ENCODE results near the gene SDR9C7.
"Not testable (repeated sequence)": the region's sequence is repeated elsewhere in the genome, so short reads cannot be mapped to it uniquely, and the experiment has no call there.

The SDR9C7 gene

DNA sequence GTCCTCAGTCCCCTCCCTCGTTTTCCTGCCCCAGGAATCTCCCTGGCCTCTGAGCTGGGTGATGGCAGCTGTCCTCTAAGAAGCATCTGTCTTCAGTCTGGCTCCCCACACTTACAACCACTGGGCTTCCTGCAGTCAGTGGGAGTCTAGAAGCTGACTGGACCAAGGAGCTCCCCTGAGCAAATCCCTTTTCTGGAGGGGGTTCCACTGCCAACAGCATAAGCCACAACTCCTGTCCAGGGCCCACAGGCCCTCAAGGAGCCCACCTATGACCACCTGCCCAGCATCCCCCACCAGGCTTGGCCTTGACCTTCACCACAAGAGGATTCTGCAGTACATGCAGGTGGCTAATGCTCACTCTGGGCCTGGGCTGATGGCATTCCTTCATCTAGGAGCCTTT is 19.1 kb upstream of the SDR9C7 start:
- DNase-seq (ENCODE audit: low spot score) = no peak

DNA sequence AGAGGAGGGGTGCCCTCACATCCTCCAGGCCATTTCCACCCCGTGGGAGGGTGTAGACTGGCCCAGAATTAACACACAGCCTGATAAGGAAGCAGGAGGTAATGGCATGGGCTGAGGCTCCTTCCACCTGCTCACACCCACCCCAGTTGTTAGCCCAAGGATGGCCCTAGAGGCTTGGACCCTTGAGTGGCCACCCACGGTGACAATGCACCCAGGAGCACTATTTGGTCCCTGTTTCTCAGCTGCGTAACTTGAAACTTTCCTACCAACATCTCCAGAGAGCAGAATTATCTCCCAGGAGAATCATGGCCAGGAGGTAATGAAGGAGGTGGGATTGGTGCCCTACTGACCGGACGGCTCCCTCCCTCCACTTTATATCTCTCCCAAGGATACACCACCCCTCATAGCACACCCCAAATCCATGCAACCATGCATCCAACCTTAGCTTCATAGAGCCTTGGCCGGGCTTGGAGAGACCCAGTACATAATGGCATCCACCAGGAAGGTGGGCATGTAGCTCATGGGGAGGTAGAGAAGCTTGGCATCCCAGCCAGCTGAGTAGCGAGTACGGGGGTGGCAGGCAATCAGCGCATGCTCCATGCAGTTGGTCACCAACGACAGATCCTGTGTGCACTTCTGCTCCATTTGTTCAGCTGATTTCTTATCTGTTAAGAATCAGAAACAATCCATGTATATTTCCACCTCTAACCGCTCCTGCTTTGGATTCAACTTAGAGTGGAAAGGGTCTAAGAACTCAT is 17.6 kb upstream of the SDR9C7 start:
- no peak for DNase-seq (ENCODE audit: low spot score)

GRCh38 chr12:56948881-56949280 is 14.7 kb upstream of the SDR9C7 start:
- no peak for DNase-seq (ENCODE audit: low spot score)

GRCh38 chr12:56948457-56948777 is 14.2 kb upstream of the SDR9C7 start:
- no peak for DNase-seq (ENCODE audit: low spot score)

DNA sequence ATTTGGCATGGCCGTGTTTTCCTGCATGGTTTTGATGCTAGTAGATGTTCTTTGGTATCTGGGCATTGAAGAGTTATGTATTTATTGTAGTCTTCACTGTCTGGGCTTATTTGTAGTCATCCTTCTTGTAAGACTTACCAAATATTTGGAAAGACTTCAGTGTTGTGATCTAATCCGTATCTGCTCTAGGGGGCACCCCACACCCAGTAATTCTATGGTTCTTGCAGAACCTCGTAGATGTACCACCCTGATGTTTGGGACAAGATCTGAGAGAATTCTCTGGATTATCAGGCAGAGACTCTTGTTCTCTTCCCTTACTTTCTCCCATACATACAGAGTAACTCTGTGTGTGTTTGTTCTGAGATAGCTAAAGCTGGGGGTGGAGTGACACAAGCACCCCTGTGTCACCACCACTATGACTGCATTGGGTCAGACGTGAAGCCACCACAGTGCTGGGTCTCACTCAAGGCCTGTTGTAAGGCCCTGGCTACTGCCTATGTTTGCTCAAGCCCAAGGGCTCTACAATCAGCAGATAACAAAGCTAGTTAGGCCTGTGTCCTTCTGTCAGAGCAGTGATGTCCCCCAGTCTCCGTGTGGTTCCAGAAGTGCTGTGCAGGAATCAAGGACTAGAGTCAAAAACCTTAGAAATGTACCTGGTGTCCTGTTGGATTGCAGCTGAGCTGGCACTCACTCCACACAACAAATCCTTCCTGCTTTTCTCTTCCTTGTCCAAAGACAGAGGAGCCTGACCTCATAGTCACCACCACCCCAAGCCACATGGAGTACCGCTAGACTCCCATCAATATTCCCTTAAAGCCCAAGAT is 13.6 kb upstream of the SDR9C7 start:
- no peak for DNase-seq (ENCODE audit: low spot score)

DNA sequence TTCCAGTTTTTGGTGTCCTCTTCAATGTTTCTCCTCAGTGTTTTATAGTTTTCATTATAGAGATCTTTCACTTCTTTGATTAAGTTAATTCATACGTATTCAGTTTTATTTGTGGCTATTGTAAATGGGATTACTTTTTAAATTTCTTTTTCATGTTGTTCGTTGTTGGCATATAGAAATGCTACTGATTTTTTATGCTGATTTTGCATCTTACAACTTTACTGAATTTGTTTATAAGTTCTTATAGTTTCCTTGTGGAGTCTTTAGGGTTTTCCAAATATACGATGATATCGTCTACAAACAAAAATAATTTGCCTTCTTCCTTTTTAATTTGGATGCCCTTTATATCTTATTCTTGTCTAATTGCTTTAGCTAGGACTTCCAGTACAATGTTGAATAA is 9.7 kb upstream of the SDR9C7 start:
- no peak for DNase-seq (ENCODE audit: low spot score)

DNA sequence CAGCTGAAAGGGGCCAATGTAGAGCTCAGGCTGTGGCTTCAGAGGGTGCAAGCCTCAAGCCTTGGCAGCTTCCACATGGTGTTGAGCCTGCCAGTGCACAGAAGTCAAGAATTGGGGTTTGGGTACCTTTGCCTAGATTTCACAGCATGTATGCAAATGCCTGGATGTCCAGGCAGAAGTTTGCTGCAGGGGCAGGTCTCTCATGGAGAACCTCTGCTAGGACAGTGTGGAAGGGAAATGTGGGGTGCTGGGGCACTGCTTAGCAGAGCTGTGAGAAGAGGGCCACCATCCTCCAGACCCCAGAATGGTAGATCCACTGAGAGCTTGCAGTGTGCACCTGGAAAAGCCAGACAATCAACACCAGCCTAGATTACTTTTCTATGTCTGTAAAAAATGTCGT is 9.2 kb upstream of the SDR9C7 start:
- DNase-seq (ENCODE audit: low spot score) = not testable (repeated sequence)

GRCh38 chr12:56941299-56942017 is 7.2 kb upstream of the SDR9C7 start:
- DNase-seq (ENCODE audit: low spot score) = no peak

DNA sequence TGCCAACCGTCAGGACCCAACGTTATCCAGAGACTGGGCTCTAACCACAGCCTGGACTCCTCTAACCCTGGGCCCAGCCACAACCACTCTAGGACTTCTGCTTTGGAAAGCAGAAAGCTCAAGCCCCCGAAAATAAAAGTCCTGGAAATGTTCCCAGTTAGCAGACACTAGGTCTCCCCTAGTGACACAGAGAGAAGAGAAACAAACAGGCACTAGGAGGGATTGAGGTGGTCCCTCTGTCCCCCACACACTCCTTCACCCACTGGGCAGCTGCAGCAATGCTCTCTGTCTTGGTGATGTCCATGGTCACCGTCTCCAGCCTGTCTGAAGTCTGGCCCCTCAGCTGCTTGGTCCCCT is 6.7 kb upstream of the SDR9C7 start:
- not testable (repeated sequence) for DNase-seq (ENCODE audit: low spot score)

GRCh38 chr12:56935752-56936151 is 1.5 kb upstream of the SDR9C7 start:
- DNase-seq (ENCODE audit: low spot score) = no peak

- DNase-seq (ENCODE audit: low spot score) = no peak
These were observed 949 bp upstream of the SDR9C7 start for GRCh38 chr12:56935157-56935556.

GRCh38 chr12:56932867-56933266 is 1.3 kb downstream of the SDR9C7 start:
- no peak for DNase-seq (ENCODE audit: low spot score)

- DNase-seq (ENCODE audit: low spot score) = no peak
These were observed 2.1 kb downstream of the SDR9C7 start for GRCh38 chr12:56932146-56932545.

GRCh38 chr12:56931474-56931978 is 2.7 kb downstream of the SDR9C7 start:
- DNase-seq (ENCODE audit: low spot score) = peak; percentile 56

DNA sequence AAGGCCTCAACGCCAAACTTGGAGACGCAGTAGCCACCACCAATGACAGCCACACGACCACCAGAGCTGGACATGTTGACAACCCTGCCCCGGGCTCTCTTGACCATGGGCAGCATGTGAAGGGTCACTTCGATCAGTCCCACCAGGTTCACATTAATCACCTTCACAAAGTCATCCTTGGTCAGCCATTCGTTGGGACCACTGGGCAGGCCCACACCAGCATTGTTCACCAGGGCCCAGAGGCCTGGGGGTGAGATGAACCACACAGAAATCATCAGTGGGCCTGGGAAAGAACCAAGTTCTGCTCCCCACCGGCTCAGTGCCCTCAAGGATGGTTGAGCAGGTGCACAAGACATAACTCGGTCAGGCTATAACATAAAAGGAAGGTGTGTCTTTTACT is 4.0 kb downstream of the SDR9C7 start:
- DNase-seq (ENCODE audit: low spot score) = no peak

DNA sequence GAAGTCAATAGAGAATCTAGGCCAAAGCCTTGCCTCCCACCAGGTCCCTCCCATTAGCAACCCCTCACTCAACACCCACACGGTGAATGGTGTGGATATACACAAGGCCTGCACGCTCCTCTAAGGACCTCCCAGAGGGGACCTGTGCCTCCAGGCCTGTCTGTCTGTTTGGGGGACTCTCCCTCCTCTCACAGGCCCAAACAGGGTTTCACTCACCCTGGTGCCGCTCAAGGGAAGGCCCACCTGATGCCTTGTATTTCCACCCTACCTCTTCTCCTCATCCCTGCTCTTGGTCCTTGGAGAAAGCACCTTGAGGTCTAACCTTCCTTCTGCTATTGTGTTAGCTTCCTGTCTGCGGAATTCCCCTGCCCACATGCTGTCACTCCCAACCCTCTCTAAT is 4.4 kb downstream of the SDR9C7 start:
- DNase-seq (ENCODE audit: low spot score) = no peak

- no peak for DNase-seq (ENCODE audit: low spot score)
These were observed 5.9 kb downstream of the SDR9C7 start for GRCh38 chr12:56928262-56928661.

DNA sequence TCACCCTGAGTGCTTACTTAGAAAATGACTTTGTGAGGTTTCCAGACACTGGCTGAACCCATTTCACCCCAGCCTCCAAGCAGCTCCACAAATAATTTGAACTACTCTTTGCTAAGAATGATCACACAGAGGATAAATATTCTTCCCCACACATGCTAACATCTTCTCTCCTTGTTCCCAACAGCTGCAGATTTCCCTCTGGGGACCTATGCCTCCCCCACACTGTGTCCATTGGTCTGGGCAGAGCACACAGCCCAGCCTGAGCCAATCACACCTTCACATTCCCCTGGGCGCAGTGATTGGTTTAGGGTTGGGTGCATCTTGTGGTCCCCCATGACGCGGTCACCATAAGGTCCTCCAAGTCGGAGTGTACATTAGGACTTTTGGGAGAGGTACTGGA is 6.9 kb downstream of the SDR9C7 start:
- no peak for DNase-seq (ENCODE audit: low spot score)

- no peak for DNase-seq (ENCODE audit: low spot score)
These were observed 12.2 kb downstream of the SDR9C7 start for GRCh38 chr12:56922031-56922430.

GRCh38 chr12:56921346-56921745 is 12.9 kb downstream of the SDR9C7 start:
- no peak for DNase-seq (ENCODE audit: low spot score)

- DNase-seq (ENCODE audit: low spot score) = not testable (repeated sequence)
These were observed 16.1 kb downstream of the SDR9C7 start for GRCh38 chr12:56918139-56918538.

DNA sequence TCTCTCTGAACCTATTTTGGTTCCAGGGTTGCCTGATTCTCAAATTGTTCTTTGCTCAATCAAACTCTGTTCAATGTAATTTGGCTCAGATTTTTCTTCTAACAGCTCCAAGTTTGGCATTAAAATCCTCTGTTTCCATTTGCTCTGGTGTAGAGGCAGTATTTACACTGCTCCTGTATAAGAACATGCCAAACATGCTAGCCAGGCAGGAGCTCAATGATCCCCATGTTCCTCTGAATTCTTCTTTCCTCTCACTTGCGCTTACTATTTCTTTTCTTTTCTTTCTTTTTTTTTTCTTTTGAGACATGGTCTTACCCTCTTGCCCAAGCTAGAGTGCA is 17.2 kb downstream of the SDR9C7 start:
- DNase-seq (ENCODE audit: low spot score) = no peak

Data from NAMALWA (cell line).